NOMO-1 treated with DMSO at 0.1 percent for 48 hours (cell line): ENCODE results near the gene ZNF646.

ENCODE experiments used
- DNase-seq: peaks from one replicate; lab custom pipeline; 2025; ENCODE audit not compliant: unreplicated experiment; lab: John Stamatoyannopoulos, UW

ZNF646 gene, protein sequence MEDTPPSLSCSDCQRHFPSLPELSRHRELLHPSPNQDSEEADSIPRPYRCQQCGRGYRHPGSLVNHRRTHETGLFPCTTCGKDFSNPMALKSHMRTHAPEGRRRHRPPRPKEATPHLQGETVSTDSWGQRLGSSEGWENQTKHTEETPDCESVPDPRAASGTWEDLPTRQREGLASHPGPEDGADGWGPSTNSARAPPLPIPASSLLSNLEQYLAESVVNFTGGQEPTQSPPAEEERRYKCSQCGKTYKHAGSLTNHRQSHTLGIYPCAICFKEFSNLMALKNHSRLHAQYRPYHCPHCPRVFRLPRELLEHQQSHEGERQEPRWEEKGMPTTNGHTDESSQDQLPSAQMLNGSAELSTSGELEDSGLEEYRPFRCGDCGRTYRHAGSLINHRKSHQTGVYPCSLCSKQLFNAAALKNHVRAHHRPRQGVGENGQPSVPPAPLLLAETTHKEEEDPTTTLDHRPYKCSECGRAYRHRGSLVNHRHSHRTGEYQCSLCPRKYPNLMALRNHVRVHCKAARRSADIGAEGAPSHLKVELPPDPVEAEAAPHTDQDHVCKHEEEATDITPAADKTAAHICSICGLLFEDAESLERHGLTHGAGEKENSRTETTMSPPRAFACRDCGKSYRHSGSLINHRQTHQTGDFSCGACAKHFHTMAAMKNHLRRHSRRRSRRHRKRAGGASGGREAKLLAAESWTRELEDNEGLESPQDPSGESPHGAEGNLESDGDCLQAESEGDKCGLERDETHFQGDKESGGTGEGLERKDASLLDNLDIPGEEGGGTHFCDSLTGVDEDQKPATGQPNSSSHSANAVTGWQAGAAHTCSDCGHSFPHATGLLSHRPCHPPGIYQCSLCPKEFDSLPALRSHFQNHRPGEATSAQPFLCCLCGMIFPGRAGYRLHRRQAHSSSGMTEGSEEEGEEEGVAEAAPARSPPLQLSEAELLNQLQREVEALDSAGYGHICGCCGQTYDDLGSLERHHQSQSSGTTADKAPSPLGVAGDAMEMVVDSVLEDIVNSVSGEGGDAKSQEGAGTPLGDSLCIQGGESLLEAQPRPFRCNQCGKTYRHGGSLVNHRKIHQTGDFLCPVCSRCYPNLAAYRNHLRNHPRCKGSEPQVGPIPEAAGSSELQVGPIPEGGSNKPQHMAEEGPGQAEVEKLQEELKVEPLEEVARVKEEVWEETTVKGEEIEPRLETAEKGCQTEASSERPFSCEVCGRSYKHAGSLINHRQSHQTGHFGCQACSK (N-terminal part only)

DNA sequence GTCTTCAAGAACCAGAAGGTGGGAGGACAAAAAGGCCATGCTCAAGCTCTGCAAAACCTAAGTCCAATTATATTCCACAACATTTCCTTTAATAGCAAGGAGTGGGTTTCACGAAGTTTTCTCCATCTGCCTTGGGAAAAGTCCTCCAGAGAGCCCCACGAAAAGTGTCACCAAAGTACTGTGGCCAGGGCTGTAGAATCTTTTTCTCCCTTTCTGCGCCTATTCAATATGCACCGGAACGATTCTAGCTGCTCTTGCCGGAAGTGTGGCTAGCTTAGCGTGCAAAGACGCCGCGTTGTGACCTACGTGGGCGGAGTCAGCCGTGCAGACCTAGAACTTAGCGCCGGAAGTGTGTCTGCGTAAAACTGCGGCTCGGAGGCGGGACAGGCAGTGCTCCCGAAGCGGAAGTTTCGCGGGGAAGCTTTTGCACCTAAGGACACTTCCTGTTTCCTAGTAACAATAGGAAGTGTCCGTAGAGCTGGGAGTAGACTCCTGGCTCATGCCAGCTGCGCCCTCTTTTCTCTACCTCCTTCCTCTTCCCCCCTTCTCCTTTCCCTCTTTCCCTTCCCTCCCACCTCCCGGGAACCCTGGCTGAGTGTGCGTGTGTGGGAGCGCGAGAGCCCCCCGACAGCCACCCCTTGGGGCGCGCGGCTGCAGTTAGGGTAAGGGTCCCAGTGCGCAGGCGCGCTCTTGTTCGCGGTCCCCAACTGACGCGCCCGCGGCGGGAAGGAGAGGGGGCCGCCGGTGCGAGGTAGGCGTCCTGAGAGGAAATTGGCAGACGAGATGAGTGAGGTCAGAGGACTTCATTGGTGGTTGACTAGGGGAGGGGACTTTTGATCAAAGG, at the start of gene ZNF646, which contains the start of gene ZNF668:
Gene ZNF646 (plus strand): TSS at position 453 of the 844 bp plus-strand sequence. CDS start 1,903 bp downstream, outside the sequence.
Gene ZNF668 (minus strand): TSS at position 271 of the 844 bp plus-strand sequence. CDS start 9,781 bp downstream, outside the sequence.
- peak; percentile 100 for DNase-seq

DNA sequence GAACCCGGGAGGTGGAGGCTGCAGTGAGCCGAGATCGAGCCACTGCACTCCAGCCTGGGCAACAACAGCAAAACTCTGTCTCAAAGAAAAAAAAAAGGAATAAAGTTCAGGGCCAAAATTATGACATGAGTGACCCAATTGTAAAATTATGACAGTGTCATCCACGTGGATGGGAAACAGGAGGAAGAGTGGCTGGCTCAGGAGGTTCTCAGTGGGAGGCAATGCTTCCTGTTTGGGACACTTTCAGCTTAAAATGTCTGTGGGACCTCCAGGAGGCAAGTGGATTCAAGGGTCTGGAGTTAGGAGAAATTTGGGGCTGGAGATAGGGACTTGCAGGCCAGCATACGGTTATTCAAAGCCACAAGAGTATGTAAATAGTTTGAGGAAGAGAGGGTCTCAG, 48.9 kb upstream of the ZNF646 start:
- no peak for DNase-seq

DNA sequence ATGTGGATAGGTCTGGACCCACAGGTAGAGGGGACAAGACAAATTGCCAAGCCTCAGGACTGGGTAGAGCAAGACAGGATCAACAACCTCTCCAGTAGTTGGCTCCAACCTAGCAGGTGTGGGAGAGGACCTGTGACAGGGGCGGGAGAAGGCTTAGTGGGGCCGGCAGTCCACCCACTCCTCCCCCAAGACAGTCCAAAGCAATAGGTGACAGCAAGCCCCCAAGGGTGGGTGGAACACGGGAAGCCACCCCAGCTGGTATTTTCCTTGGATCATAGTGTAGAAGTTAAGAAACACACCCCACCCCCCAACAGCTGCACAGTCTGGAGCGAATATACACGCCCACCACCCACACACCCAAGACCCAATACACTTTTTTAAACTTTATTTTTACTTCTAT, 45.0 kb upstream of the ZNF646 start:
- no peak for DNase-seq

DNA sequence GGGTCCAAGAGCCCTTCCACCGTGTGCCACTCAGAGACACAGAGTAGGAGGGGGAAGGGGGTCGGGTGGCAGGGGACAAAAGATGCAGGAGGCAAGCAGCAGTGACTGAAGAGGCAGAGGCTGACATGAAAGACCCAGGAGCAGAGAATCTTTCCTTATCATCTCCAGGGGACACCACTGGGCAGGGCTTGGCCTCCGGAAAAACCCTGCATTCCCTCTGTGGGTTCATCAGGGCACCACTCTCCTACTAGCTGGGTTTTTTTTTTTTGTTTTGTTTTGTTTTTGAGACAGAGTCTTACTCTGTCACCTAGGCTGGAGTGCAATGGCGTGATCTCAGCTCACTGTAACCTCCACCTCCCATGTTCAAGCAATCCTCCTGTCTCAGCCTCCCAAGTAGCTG, 42.9 kb upstream of the ZNF646 start:
- DNase-seq, result no peak

DNA sequence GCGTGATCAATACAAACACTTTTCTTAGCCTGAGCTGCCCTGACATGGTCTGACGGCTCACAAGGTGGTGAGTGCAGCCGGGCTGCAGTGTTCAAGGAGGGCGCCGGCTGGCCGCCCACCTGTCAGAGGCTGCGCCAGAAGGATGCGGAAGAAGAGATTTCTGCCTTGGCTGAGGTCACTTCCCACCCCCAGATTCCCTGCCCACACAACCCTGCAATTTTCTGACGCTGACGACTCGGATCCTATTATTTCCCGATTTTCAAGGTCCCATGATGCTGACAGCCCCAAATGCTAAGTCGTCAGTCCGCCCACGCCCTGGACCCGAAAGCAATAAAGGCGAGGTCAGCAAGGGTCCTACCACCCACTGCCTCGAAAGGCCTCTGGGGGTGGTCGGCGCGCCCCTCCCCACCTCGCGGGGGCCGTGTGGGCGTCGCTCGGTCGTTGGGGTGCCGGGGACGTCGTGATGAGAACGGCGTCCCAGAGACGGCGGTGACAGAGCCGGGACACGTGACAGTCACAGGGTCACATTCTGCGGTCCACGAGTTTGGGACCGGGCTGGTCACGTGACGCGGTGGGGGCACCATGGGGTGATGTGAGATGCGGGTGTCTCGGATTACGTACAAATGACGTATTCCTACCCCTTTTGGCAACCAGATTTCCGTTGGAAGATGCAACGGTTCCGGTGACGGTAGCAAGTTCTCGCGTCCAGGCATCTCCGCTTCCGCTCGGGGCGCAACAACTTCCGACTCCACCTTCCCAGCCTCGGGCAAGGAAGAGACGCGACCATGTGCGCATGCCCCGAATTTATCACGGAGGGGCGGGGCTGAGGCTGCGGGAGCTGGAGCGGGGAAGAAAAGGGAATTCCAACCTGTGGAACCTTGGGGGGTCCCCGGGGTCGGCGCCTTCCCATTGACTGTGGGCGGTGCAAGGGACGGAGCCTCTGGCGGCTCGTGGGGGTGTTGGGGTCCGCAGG, 41.2 kb upstream of the ZNF646 start, which contains the start of gene STX4:
Gene STX4 (plus strand): TSS at position 823 of the 973 bp plus-strand sequence. CDS start 248 bp downstream, outside the sequence.
- peak; percentile 92 for DNase-seq

DNA sequence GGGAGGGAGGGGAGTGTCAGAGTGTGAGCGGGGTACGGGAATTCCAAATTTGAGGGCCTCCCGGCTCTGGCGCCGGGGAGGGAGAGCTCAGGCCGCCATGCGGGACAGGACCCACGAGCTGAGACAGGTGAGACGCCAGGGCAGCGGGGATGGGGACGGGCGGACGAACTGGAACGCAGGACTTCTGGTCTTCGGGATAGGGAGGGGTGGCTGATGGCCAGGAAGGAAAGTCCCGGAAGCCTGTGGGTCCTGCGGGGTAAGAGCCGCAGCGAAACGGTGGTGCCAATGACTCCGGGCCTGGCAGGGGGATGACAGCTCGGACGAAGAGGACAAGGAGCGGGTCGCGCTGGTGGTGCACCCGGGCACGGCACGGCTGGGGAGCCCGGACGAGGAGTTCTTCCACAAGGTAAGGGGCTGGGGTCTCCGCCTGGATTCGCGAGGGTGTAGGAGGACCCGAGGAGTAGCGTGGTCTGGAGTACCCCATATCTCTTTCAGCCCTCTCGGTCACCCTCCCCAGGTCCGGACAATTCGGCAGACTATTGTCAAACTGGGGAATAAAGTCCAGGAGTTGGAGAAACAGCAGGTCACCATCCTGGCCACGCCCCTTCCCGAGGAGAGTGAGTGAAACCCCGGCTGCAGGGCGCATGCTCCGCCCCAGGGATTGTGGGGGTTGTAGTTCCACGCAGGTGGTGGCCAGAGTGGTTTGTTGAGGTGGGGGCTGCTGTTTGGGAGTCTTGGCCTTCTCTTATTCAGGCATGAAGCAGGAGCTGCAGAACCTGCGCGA, 40.3 kb upstream of the ZNF646 start:
- peak; percentile 69 for DNase-seq

DNA sequence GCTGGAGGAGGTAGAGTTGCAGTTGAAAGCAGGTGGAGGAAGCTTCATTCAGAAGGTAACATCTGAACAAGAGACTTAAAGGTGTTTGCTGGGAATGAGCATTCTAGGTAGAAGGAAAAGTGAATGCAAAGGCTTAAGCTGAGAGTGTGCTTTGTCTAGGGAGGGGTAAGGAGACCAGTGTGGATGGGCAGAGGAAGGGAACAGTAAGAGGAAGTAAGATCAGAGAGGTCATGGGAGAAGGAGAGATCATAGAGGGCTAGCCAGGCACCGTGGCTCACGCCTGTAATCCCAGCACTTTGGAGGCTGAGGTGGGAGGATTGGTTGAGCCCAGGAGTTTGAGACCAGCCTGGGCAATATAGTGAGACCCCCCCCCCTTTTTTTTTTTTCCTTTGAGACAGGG, 37.5 kb upstream of the ZNF646 start:
- DNase-seq, result peak; percentile 19

DNA sequence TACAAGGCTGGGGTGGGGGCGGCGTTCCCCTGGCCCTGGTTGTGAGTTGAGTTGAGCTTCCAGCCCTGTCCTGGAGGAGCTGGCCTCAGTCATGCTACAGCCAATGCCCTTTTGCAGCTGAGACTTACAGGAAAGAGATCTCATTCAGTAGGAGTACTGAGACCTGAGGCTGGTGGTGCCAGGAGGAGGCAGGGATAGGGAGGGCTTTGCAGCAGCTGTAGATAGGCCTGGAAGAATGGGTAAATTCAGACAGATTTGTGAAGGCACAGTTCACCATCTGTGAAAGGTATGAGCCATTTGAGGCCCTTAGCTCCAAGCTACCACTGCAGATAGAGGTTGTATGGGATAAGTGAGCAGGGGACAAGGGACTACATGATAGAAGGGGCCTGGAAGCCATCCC, 35.2 kb upstream of the ZNF646 start:
- no peak for DNase-seq

DNA sequence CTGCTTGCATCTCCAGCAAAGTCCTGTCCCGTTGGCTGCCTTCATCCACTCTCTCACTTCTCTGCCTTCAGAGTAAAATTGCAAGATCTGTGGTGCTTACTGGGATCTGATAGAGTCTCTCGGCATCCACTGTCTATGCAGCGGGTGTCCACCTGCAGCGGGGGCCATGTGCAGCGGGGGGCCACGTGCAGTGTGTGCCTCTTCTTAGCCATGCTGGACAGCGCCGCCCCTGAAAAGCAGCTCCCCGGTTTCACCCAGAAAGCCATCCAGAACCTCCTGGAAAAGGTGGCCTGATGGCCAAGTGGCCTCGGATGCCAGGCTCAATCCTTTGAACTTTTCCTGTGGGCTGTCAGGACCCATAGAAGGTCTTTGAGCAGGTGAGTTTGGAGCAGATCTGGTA, 31.4 kb upstream of the ZNF646 start:
- no peak for DNase-seq

DNA sequence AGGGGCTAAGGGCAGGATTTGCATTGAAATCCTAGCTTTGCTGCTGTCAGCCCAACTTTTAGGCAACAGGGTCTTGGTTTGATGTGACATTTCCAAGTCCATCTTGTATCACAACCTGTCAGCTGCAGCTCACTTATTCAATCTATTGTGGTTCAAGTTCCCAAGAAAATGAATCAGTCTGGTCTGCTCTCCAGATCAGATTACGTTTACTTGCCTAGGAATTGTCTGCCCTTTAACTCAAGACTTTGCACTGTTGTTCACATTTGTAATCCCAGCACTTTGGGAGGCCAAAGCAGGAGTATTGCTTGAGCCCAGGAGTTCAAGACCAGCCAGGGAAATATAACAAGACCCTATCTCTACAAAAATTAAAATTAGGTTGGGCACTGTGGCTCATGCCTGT, 30.9 kb upstream of the ZNF646 start:
- DNase-seq, result no peak

DNA sequence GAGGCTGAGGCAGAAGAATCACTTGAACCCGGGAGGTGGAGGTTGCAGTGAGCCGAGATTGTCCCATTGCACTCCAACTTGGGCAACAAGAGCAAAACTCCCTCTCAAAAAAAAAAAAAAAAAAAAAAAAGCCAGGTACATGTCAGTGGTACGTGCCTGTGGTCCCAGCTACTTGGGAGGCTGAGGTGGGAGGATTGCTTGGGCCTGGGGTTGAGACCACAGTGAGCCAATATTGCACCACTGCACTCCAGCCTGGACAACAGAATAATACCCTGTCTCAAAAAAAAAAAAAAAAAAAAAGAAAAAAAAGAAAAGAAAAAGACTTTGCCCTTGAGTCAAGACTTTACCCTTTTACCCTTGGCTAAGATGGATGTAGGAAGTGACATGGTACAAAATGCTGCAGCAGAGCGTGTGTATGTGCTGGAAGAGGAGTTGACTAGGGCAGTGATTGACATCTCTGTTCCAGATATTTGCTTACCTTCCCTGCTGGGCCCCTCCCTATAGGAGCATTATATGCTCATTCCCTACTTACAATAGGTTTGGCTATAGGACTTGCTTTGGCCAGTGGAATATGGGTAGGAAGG, 30.2 kb upstream of the ZNF646 start:
- DNase-seq, result no peak

DNA sequence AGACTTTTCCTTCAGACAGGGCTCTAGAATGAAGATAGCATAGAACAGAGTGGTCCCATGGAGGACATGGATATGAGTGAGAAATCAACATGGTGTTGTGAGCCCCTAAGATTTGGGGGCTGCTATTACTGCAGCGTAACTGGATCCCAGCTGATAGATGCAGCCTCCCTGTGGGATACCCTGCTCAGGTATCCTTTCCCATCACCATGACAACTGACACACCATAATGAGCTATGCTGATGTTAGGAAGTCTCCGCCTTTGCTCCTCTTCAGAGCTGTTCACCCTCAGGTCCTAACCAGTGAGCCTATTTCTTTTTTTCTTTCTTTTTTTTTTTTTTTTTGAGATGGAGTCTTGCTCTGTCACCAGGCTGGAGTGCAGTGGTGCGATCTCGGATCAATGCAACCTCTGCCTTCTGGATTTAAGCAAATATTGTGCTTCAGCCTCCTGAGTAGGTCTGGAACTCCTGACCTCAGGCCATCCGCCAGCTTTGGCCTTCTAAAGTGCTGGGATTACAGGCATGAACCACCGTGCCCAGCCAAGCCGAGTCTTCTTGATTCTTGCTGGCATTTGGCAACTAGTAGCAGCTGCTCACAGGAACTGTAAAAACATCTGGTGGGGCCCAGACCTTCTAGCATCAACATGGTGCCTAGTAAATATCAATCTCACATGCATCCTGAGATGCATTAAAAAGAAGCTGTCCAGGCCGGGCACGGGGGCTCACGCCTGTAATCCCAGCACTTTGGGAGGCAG, 23.8 kb upstream of the ZNF646 start:
- no peak for DNase-seq

DNA sequence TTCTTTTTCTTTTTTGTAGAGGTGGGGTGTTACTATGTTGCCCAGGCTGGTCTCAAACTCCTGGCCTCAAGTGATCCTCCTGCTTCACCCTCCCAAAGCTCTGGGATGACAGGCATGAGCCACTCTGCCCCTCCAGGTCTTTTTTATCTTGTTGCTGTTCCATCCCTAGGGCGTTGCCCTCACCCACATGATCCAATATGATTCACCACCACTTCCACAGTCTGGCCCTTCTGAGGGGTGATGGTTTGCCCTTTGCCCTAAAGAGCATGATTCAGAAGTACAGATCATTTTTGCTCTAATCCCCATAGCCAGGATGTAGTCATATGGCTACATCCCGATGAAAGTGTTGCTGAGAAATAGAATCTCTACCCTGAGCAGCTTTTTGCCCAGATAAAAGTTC, 22.1 kb upstream of the ZNF646 start:
- peak; percentile 37 for DNase-seq

DNA sequence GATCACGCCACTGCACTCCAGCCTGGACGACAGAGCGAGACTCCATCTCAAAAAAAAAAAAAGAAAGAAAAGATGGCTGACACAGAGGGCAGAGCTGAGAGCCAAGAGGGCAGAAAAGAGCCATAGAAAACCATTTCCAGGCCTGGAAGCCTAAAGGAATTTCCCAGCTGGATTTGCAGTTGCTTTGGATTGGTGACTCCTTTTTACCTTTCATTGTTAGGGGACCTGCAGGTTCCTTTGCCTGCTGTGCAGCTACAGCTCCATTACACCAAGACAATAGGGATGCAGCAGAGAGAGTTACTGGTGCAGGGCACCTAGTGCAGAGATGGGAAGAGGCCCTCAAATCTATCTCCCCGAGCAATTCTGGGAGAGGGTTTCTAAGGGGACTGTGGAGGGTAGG, 18.6 kb upstream of the ZNF646 start:
- no peak for DNase-seq

DNA sequence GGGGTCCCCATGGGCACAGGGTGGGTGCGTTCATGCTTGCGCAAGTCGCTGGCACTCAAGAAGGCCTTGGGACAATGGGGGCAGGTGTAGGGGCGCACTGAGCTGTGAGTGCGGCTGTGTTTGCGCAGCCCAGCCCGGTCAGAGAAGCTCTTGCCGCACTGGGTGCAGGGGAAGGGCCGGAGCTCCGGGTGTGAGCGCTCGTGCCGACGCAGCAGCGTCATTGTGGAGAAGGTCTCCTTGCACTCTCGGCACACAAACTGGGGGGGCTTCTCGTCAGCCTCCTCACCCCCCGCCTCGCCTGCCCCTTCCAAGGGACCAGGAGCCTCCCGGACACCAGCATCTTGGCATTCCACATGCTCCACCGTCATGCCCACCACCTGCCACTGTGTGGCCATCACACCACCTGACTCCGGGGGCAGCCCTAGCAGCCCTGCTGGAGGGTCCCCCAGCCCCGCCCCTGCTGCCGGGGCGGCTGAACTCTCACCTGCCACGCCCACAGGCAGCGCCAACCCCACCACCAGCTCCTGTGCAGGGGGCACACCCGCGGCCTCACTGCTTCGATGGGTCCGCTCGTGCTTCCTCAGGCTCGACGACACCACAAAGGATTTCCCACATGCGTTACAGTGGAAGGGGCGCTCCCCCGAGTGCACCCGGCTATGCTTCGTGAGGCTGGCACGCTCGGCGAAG, 13.0 kb upstream of the ZNF646 start:
- no peak for DNase-seq

DNA sequence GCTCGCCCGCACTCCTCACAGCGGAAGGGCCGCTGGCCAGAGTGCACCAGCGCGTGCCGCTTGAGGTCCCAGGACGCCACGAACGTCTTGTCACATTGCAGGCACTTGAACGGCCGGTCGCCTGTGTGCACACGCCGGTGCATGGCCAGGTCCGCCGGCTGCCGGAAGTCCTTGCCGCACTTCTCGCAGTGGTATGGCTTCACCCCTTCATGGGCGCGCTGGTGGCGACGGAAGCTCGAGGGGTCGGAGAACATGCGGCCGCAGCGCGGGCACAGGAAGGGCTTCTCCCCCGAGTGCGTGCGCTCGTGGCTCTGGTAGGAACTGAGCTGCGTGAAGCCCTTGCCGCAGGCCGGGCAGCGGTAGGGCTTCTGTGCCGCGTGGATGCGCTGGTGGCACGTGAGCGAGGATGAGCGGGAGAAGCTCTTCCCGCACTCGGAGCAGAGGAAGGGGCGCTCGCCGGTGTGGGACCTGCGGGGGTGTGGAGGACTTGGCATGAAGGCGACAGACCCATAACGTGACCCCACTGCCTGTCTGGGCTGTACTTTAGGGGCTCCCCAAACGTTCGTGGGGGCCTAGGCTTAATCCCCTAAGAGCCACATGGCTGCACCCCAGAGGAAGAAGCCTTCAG, 12.3 kb upstream of the ZNF646 start:
- no peak for DNase-seq
